NCI-H345 treated with DMSO at 0.1 percent for 48 hours (cell line): ENCODE results near the gene ALOXE3.
"Not testable (repeated sequence)": the region's sequence is repeated elsewhere in the genome, so short reads cannot be mapped to it uniquely, and the experiment has no call there.

Experiments used
- DNase-seq: peaks from one replicate; lab custom pipeline; 2025; ENCODE audit not compliant: unreplicated experiment; lab: John Stamatoyannopoulos, UW

Gene ALOXE3

GRCh38 chr17:8100763-8101162 lies 17.6 kb downstream of the ALOXE3 start:
- no peak for DNase-seq

- no peak for DNase-seq
Measured at GRCh38 chr17:8100111-8100510, 18.2 kb downstream of the ALOXE3 start.

- DNase-seq, result no peak
Measured at GRCh38 chr17:8096541-8096940, 21.8 kb downstream of the ALOXE3 start.

- DNase-seq, result no peak
Measured at GRCh38 chr17:8095361-8095760, 23.0 kb downstream of the ALOXE3 start.

GRCh38 chr17:8091033-8091687 lies 27.2 kb downstream of the ALOXE3 start:
- DNase-seq, result no peak

- DNase-seq, result no peak
Measured at GRCh38 chr17:8089728-8090127, 28.6 kb downstream of the ALOXE3 start.

- DNase-seq, result no peak
Measured at GRCh38 chr17:8087952-8088230, 30.4 kb downstream of the ALOXE3 start.

GRCh38 chr17:8087075-8087951 lies 31.0 kb downstream of the ALOXE3 start, which contains the start of gene ALOX12B:
ALOX12B (minus strand) TSS chr17:8087716; CDS start chr17:8087442, 274 bp downstream.
- no peak for DNase-seq

- no peak for DNase-seq
Measured at GRCh38 chr17:8084250-8084649, 34.1 kb downstream of the ALOXE3 start.

- no peak for DNase-seq
Measured at GRCh38 chr17:8082292-8082691, 36.0 kb downstream of the ALOXE3 start.

GRCh38 chr17:8081876-8082275 lies 36.4 kb downstream of the ALOXE3 start:
- no peak for DNase-seq

GRCh38 chr17:8080799-8081219 lies 37.5 kb downstream of the ALOXE3 start:
- no peak for DNase-seq

GRCh38 chr17:8080208-8080798 lies 38.0 kb downstream of the ALOXE3 start:
- DNase-seq, result no peak

- DNase-seq, result peak; percentile 54
Measured at GRCh38 chr17:8079291-8080207, 38.8 kb downstream of the ALOXE3 start.

- not testable (repeated sequence) for DNase-seq
Measured at GRCh38 chr17:8077939-8078338, 40.4 kb downstream of the ALOXE3 start.

- no peak for DNase-seq
Measured at GRCh38 chr17:8076502-8077266, 41.6 kb downstream of the ALOXE3 start.

GRCh38 chr17:8075574-8076342 lies 42.6 kb downstream of the ALOXE3 start:
- no peak for DNase-seq

- DNase-seq, result no peak
Measured at GRCh38 chr17:8075081-8075480, 43.2 kb downstream of the ALOXE3 start.

- DNase-seq, result no peak
Measured at GRCh38 chr17:8074554-8074953, 43.8 kb downstream of the ALOXE3 start.
